GM21786 (cell line): Measurements from ENCODE around the gene HPSE2.

Experiments
- ATAC-seq: cut with Tn5 transposase; IDR thresholded peaks from one replicate; pipeline ENCODE4 v1.9.1; 2021; ENCODE audit not compliant: unreplicated experiment

HPSE2 gene

GRCh38 chr10:98419469-98420261 is 816.0 kb downstream of the HPSE2 start:
- no peak for ATAC-seq

GRCh38 chr10:98418665-98419468 is 816.8 kb downstream of the HPSE2 start:
- ATAC-seq, result no peak

- no peak for ATAC-seq
Observed at GRCh38 chr10:98417973-98418664, 817.5 kb downstream of the HPSE2 start.

GRCh38 chr10:98417481-98417959 is 818.1 kb downstream of the HPSE2 start:
- no peak for ATAC-seq

GRCh38 chr10:98416606-98417388 is 818.9 kb downstream of the HPSE2 start:
- ATAC-seq, result no peak

GRCh38 chr10:98415731-98416119 is 819.9 kb downstream of the HPSE2 start:
- no peak for ATAC-seq

GRCh38 chr10:98414932-98415730 is 820.5 kb downstream of the HPSE2 start, which contains the start of gene PYROXD2:
Gene PYROXD2 (minus strand): TSS chr10:98415182. CDS start chr10:98415135, 47 bp downstream.
- no peak for ATAC-seq

- no peak for ATAC-seq
Observed at GRCh38 chr10:98414578-98414931, 821.1 kb downstream of the HPSE2 start.

- ATAC-seq, result no peak
Observed at GRCh38 chr10:98411768-98412167, 823.9 kb downstream of the HPSE2 start.

- no peak for ATAC-seq
Observed at GRCh38 chr10:98411166-98411565, 824.5 kb downstream of the HPSE2 start.

GRCh38 chr10:98410759-98411158 is 824.9 kb downstream of the HPSE2 start:
- no peak for ATAC-seq

- no peak for ATAC-seq
Observed at GRCh38 chr10:98410135-98410743, 825.4 kb downstream of the HPSE2 start.

GRCh38 chr10:98408799-98409198 is 826.9 kb downstream of the HPSE2 start:
- no peak for ATAC-seq

GRCh38 chr10:98407744-98408241 is 827.9 kb downstream of the HPSE2 start:
- ATAC-seq, result no peak
